Measurements from ENCODE around the gene CEBPE.

The CEBPE gene

DNA sequence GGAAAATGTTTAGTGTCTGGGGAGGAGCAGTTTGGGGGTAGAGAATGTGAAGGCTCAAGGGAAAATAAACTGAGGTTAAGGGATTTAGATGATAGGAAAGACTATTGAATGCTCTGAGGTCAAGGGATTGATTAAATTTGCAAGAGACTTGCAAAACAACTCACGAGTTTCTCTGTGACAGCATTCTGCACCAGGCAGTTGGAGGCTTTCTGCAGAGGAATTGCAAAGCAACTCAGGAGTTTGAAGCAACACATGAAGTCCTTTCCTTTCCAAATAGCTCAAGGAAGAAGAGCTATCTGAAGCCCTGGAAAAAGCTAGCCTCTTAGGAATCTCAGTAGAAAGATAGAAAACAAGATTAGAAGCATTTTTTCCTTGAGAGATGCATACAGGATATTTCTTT, 40.5 kb upstream of the CEBPE start:
- TF ChIP-seq, protein P1, sequence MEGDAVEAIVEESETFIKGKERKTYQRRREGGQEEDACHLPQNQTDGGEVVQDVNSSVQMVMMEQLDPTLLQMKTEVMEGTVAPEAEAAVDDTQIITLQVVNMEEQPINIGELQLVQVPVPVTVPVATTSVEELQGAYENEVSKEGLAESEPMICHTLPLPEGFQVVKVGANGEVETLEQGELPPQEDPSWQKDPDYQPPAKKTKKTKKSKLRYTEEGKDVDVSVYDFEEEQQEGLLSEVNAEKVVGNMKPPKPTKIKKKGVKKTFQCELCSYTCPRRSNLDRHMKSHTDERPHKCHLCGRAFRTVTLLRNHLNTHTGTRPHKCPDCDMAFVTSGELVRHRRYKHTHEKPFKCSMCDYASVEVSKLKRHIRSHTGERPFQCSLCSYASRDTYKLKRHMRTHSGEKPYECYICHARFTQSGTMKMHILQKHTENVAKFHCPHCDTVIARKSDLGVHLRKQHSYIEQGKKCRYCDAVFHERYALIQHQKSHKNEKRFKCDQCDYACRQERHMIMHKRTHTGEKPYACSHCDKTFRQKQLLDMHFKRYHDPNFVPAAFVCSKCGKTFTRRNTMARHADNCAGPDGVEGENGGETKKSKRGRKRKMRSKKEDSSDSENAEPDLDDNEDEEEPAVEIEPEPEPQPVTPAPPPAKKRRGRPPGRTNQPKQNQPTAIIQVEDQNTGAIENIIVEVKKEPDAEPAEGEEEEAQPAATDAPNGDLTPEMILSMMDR (conservative IDR thresholded peaks at IDR 0.05; ENCODE audit: low read length): no peak
- TF ChIP-seq EZH2phosphoT487 (IDR thresholded peaks at IDR 0.05; ENCODE audit: borderline replicate concordance): no peak
- no peaks in the 10 kb centered on the region for H4K20me1 ChIP-seq (ENCODE audit: insufficient read depth, low read length, poor library complexity, severe bottlenecking)
- H2AFZ ChIP-seq (ENCODE audit: low read length): no peak overlapping the region
- H3K4me3 ChIP-seq (ENCODE audit: low read length, poor library complexity, severe bottlenecking): no peak overlapping the region
- H3F3A ChIP-seq (ENCODE audit: low read depth): no peaks in the 10 kb centered on the region
- peaks cover 9% of the 10 kb centered on the region for H3K4me1 ChIP-seq (ENCODE audit: insufficient read depth, low read length, poor library complexity, severe bottlenecking)
- H3K9ac ChIP-seq (ENCODE audit: low read depth, low read length, poor library complexity, severe bottlenecking): no peak overlapping the region
- no peak overlapping the region for H3K4me2 ChIP-seq (ENCODE audit: low read depth, low read length, poor library complexity, severe bottlenecking)
- no peaks in the 10 kb centered on the region for H3K79me2 ChIP-seq (ENCODE audit: insufficient read depth, low read length)
- no peaks in the 10 kb centered on the region for H3K9me3 ChIP-seq (ENCODE audit: insufficient read depth, low read depth, low read length)
- H3K9me2 ChIP-seq (replicated peaks; ENCODE audit: low read depth, low read length): no peaks in the 10 kb centered on the region
- no peaks in the 10 kb centered on the region for H3K36me3 ChIP-seq (ENCODE audit: insufficient read depth, low read length)
- peaks cover 14% of the 10 kb centered on the region for H3K27me3 ChIP-seq (ENCODE audit: insufficient read depth, low read length, poor library complexity, severe bottlenecking)

GRCh38 chr14:23158779-23159178, 39.7 kb upstream of the CEBPE start:
- Histone ChIP-seq H3K4me1 (ENCODE audit: insufficient read depth, low read length, poor library complexity, severe bottlenecking) (peaks cover 15% of the 10 kb centered on the region), H3K27me3 (ENCODE audit: insufficient read depth, low read length, poor library complexity, severe bottlenecking) (peaks cover 15% of the 10 kb centered on the region)
- TF ChIP-seq, protein P1 (conservative IDR thresholded peaks at IDR 0.05; ENCODE audit: low read length): no peak
- TF ChIP-seq EZH2phosphoT487 (IDR thresholded peaks at IDR 0.05; ENCODE audit: borderline replicate concordance): no peak

DNA sequence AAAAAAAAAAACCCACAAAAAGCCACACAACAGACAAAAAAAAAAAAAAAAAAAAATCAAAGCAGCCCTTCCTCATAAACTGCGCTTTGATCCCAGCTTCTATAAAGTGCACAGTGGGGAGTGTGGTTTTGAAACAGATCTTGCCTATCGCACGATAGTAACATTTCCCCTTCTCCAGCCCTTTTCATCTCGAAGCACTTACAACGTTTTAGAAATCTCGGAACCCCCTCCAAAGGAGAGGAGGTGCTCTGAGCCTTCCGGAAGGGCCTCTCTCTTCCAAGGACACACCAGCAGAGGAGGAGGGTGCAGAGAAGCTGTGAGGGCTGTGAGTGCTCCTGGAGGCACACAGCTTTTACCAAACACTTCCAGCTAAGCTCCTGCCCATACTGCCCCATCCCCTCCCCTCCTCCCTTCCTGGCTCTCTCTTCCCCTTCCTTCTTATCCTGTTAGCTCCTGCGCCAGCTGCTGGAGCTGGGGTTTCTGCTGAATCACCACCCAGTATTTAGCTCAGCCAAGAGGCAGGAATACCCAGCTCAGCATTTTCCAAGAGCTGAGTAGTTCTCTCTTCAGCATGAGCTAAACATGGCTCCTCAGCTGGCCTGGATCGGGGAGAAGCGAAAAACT, 36.0 kb upstream of the CEBPE start:
- Histone ChIP-seq H3K9ac (ENCODE audit: low read depth, low read length, poor library complexity, severe bottlenecking) (no peak overlapping the region), H2AFZ (ENCODE audit: low read length) (no peak overlapping the region)
- TF ChIP-seq EZH2phosphoT487 (IDR thresholded peaks at IDR 0.05; ENCODE audit: borderline replicate concordance): no peak

More at GRCh38 chr14:23158779-23159178, 39.7 kb upstream of the CEBPE start:
- Histone ChIP-seq H3F3A (ENCODE audit: low read depth) (no peaks in the 10 kb centered on the region), H3K9ac (ENCODE audit: low read depth, low read length, poor library complexity, severe bottlenecking) (no peak overlapping the region), H3K9me2 (replicated peaks; ENCODE audit: low read depth, low read length) (no peaks in the 10 kb centered on the region), H4K20me1 (ENCODE audit: insufficient read depth, low read length, poor library complexity, severe bottlenecking) (no peaks in the 10 kb centered on the region), H3K9me3 (ENCODE audit: insufficient read depth, low read depth, low read length) (no peaks in the 10 kb centered on the region), H3K4me3 (ENCODE audit: low read length, poor library complexity, severe bottlenecking) (no peak overlapping the region), H3K36me3 (ENCODE audit: insufficient read depth, low read length) (no peaks in the 10 kb centered on the region), H3K4me2 (ENCODE audit: low read depth, low read length, poor library complexity, severe bottlenecking) (no peak overlapping the region), H2AFZ (ENCODE audit: low read length) (no peak overlapping the region), H3K79me2 (ENCODE audit: insufficient read depth, low read length) (no peaks in the 10 kb centered on the region)

More for the DNA sequence above, 36.0 kb upstream of the CEBPE start:
- Histone ChIP-seq H3K4me3 (ENCODE audit: low read length, poor library complexity, severe bottlenecking) (peak overlapping the region; percentile 61), H3K36me3 (ENCODE audit: insufficient read depth, low read length) (no peaks in the 10 kb centered on the region), H3K79me2 (ENCODE audit: insufficient read depth, low read length) (no peaks in the 10 kb centered on the region), H3K4me1 (ENCODE audit: insufficient read depth, low read length, poor library complexity, severe bottlenecking) (peaks cover 15% of the 10 kb centered on the region), H3K4me2 (ENCODE audit: low read depth, low read length, poor library complexity, severe bottlenecking) (peak overlapping the region; percentile 68), H3K9me3 (ENCODE audit: insufficient read depth, low read depth, low read length) (no peaks in the 10 kb centered on the region), H4K20me1 (ENCODE audit: insufficient read depth, low read length, poor library complexity, severe bottlenecking) (no peaks in the 10 kb centered on the region), H3K9me2 (replicated peaks; ENCODE audit: low read depth, low read length) (no peaks in the 10 kb centered on the region), H3F3A (ENCODE audit: low read depth) (no peaks in the 10 kb centered on the region), H3K27me3 (ENCODE audit: insufficient read depth, low read length, poor library complexity, severe bottlenecking) (peaks cover 24% of the 10 kb centered on the region)

Data from Loucy (cell line).